HPDE6-E6E7 (cell line): ENCODE results near the gene KDM3A.

ENCODE experiments used
- DNase-seq: peaks from one replicate; pipeline ENCODE4 v3.0.0; 2011; ENCODE audit warnings: missing footprints; ENCODE audit errors: extremely low spot score

Gene KDM3A

GRCh38 chr2:86513948-86514660 lies 72.9 kb downstream of the KDM3A start:
- no peak for DNase-seq

- DNase-seq = no peak
These were observed 77.3 kb downstream of the KDM3A start for GRCh38 chr2:86518481-86518880.

GRCh38 chr2:86519349-86519748 lies 78.2 kb downstream of the KDM3A start:
- DNase-seq = no peak

- no peak for DNase-seq
These were observed 79.0 kb downstream of the KDM3A start for GRCh38 chr2:86520153-86520552.

- DNase-seq = no peak
These were observed 80.8 kb downstream of the KDM3A start for GRCh38 chr2:86521922-86522321.

- no peak for DNase-seq
These were observed 81.5 kb downstream of the KDM3A start for GRCh38 chr2:86522711-86523110.

GRCh38 chr2:86523491-86523890 lies 82.3 kb downstream of the KDM3A start:
- no peak for DNase-seq

- DNase-seq = no peak
These were observed 84.5 kb downstream of the KDM3A start for GRCh38 chr2:86525421-86526340.

GRCh38 chr2:86533589-86533988 lies 92.4 kb downstream of the KDM3A start:
- no peak for DNase-seq

GRCh38 chr2:86541334-86541733 lies 100.2 kb downstream of the KDM3A start:
- no peak for DNase-seq
